Nephron (organoid): Measurements from ENCODE around the gene TMEM209.

ENCODE experiments used
- H3K27ac Mint-ChIP-seq, 3 experiments: 2 replicates each; pipeline ENCODE4 v1.8.0; 2020; ENCODE audit warnings: mixed read lengths in 3 of 3, mild to moderate bottlenecking in 2 of 3, moderate library complexity in 1 of 3
- H3K27me3 Mint-ChIP-seq: 2 replicates; pipeline ENCODE4 v1.8.0; 2021; ENCODE audit warnings: low read depth, mild to moderate bottlenecking, moderate library complexity, mixed read lengths
- H3K36me3 Mint-ChIP-seq: 2 replicates; pipeline ENCODE4 v1.8.0; 2020; ENCODE audit warnings: low read depth, mixed read lengths
- H3K4me1 Mint-ChIP-seq: 2 replicates; pipeline ENCODE4 v1.8.0; 2020; ENCODE audit warnings: mixed read lengths
- H3K4me3 Mint-ChIP-seq, 3 experiments: 2 replicates each; pipeline ENCODE4 v1.8.0; 2020; ENCODE audit warnings: mild to moderate bottlenecking in 3 of 3, mixed read lengths in 3 of 3, moderate library complexity in 2 of 3
- H3K9me3 Mint-ChIP-seq: 2 replicates; pipeline ENCODE4 v1.8.0; 2020; ENCODE audit warnings: mixed read lengths
- CTCF ChIP-seq, 3 experiments: fragments of 200-600 bp; sonication (generic); IDR thresholded peaks; one replicate each; pipeline ENCODE4 v1.5.0; 2021; ENCODE audit warnings: antibody characterized with exemption in 3 of 3; ENCODE audit not compliant: unreplicated experiment in 3 of 3

Gene TMEM209

GRCh38 chr7:130124711-130125110 lies 80.5 kb downstream of the TMEM209 start:
- peaks cover 29% of the 10 kb centered on the region for H3K4me1 Mint-ChIP-seq
- peak overlapping the region in 2 of 3 experiments; percentile 21 to 63 for H3K27ac Mint-ChIP-seq
- no peaks in the 10 kb centered on the region for H3K27me3 Mint-ChIP-seq
- H3K9me3 Mint-ChIP-seq = no peaks in the 10 kb centered on the region
- no peak overlapping the region for H3K4me3 Mint-ChIP-seq
- H3K36me3 Mint-ChIP-seq = peaks cover 73% of the 10 kb centered on the region
- no peak for TF ChIP-seq CTCF (IDR thresholded peaks at IDR 0.05; ENCODE audit: unreplicated experiment in 3 of 3)

- Mint-ChIP-seq H3K27me3 (no peaks in the 10 kb centered on the region), H3K36me3 (peaks cover 68% of the 10 kb centered on the region), H3K4me1 (peaks cover 18% of the 10 kb centered on the region), H3K27ac (peak overlapping the region in 1 of 3 experiments; percentile 23), H3K9me3 (no peaks in the 10 kb centered on the region), H3K4me3 (no peak overlapping the region)
- TF ChIP-seq CTCF (IDR thresholded peaks at IDR 0.05; ENCODE audit: unreplicated experiment in 3 of 3) = no peak
Measured at GRCh38 chr7:130123501-130123900, 81.7 kb downstream of the TMEM209 start.

- H3K4me3 Mint-ChIP-seq = no peak overlapping the region
- peaks cover 47% of the 10 kb centered on the region for H3K36me3 Mint-ChIP-seq
- TF ChIP-seq CTCF (IDR thresholded peaks at IDR 0.05; ENCODE audit: unreplicated experiment in 3 of 3) = no peak
- no peaks in the 10 kb centered on the region for H3K27me3 Mint-ChIP-seq
- no peaks in the 10 kb centered on the region for H3K9me3 Mint-ChIP-seq
- peaks cover 4% of the 10 kb centered on the region for H3K4me1 Mint-ChIP-seq
- H3K27ac Mint-ChIP-seq = peak overlapping the region in 1 of 3 experiments; percentile 31
Measured at GRCh38 chr7:130118801-130119200, 86.4 kb downstream of the TMEM209 start.

GRCh38 chr7:130118294-130118693 lies 86.9 kb downstream of the TMEM209 start:
- Mint-ChIP-seq H3K36me3 (peaks cover 42% of the 10 kb centered on the region), H3K27me3 (no peaks in the 10 kb centered on the region), H3K27ac (peak overlapping the region in 1 of 3 experiments; percentile 31), H3K4me3 (no peak overlapping the region), H3K9me3 (no peaks in the 10 kb centered on the region), H3K4me1 (peaks cover 6% of the 10 kb centered on the region)
- no peak for TF ChIP-seq CTCF (IDR thresholded peaks at IDR 0.05; ENCODE audit: unreplicated experiment in 3 of 3)

GRCh38 chr7:130114776-130115175 lies 90.4 kb downstream of the TMEM209 start:
- Mint-ChIP-seq H3K36me3 (peaks cover 27% of the 10 kb centered on the region), H3K27me3 (no peaks in the 10 kb centered on the region), H3K4me1 (peaks cover 15% of the 10 kb centered on the region), H3K27ac (no peak overlapping the region), H3K9me3 (peaks cover 3% of the 10 kb centered on the region), H3K4me3 (no peak overlapping the region)
- no peak for TF ChIP-seq CTCF (IDR thresholded peaks at IDR 0.05; ENCODE audit: unreplicated experiment in 3 of 3)
